GM21381 (cell line): Measurements from ENCODE around the gene KCNK7.

Source experiments
- ATAC-seq: cut with Tn5 transposase; IDR thresholded peaks from one replicate; pipeline ENCODE4 v1.9.1; 2021; ENCODE audit warnings: mild to moderate bottlenecking, moderate library complexity; ENCODE audit not compliant: unreplicated experiment

KCNK7 gene

GRCh38 chr11:65558930-65559509 lies 36.6 kb downstream of the KCNK7 start:
- no peak for ATAC-seq

GRCh38 chr11:65558002-65558929 lies 37.3 kb downstream of the KCNK7 start, which contains the start of gene LTBP3:
TSS of gene LTBP3 (minus strand) at chr11:65558359. CDS start at chr11:65557959, 400 bp downstream.
- ATAC-seq = no peak

GRCh38 chr11:65557280-65558001 lies 38.2 kb downstream of the KCNK7 start:
- no peak for ATAC-seq

DNA sequence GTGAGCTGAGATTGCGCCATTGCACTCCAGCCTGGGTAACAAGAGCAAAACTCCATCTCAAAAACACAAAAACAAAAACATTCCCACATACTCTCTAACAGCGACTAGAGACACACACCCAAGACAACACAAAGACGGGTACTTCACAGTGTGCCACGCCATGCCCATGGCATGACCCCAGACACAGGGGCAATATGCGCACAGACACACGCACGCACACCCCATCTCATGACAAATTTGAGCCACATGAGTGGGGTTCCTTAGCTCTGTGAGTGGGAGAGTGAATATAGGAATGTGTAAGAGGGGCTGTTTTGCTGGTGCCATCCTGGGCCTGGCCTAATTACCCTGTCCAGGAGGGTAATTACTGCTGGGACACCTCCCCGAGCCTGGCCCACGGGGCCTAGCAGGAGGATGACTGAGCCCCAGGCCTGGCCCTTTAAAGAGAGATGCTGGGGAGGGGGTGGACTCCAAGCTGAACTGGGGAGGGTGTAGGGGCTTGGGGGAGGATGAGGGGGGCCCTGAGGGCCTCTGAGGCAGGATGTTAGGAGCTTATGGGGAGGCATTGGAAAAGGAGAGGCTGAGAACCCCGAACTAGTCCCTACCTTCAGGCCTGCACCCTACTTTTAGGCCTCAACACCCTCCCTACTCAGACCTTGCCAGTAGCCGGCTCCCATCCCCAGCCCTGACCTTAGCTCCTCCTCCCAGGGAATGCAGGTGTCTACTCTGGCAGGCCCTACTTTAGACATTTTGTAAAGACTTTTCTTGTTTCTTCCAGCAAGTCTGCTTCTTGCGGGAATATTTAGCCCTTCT lies 38.9 kb downstream of the KCNK7 start:
- no peak for ATAC-seq

GRCh38 chr11:65555693-65556231 lies 39.8 kb downstream of the KCNK7 start:
- ATAC-seq = no peak

DNA sequence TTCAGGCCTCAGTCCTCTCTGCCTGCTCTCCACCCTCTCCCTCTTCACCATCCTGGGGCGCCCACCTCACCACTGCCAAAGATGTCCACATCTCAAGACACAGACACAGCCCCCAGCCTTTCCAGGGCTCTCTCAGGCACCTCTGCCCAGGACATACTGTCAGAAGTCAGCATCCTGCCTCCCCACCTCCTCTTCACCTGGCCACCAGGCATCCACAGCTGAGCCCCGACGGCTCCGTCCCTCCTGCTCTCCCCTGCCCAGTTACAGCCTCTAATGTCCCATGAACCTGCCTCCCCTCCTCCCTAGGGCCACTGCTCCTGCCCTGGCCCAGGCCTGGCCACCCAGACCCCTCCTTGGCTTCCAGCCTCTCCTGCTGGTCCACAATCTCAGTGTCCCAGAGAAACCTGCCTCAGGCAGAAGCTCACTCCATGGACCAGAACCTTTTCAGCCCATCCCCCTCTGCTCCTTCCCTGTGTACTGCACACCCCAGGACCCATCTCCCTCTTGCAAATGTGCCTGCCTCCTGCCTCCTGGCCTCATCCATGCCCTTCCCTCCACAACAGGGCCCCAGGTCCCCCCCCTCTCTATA lies 40.7 kb downstream of the KCNK7 start:
- no peak for ATAC-seq

DNA sequence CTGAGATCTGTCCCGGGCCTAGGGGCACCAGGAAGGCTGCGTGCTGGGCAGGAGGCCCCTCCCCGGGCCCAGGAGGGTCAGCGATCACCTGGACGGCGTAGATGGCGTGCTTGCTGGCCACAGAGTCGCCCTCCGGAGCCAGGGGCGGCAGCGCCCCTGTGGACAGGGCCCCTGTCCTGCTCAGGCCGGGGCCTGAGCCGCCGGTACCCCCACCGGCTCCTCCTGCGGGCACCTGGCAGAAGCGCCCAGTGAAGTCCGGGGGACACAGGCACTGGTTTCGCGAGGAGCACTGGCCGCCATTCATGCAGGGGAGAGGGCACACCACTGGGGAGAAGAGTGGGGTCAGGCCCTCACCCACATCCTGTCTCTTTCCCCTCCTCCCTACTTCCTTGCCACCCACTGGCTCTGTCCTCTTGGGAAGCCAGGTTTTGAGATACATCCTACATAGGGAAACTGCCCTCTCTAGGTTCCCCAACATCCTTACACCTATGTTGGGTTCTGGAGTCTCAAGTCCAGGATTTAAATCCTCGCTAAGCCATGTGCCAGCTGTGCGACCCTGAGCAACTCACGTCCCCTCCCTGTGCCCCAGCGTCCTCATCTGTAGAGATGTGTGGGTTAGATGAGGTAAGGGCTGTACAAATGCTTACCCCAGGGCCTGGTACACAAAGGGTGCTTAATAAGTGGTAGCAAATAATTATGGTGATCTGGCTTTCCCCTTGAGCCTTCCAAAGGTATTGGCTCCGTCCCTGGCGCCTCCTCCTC lies 41.4 kb downstream of the KCNK7 start:
- no peak for ATAC-seq

- ATAC-seq = no peak
Observed at GRCh38 chr11:65553301-65554001, 42.1 kb downstream of the KCNK7 start.

DNA sequence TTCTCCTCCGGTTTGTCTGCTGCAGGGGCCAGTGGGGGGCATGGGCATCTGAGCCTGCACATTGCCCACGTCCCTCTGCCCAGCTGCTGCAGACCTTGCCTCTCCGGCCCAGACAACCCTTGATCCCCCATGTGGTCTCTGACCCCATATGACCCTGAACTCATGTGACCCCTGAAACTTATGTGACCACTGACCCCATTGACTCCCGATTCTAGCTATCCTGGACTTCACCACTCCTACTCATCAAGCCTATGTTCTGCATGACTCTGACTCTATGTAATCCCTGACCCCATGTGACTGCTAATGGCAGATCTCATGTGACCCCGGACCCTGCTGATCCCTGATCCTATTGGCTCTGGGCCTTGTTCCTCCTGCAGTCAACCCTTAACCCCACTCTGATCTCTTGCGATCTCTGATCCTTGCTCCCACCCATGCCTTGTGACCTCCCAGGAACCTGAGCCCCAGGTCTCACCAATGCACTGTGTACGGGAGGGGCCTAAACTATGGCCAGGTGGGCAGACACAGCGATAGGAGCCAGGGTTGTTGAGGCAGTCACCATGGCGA lies 43.1 kb downstream of the KCNK7 start:
- ATAC-seq = no peak

DNA sequence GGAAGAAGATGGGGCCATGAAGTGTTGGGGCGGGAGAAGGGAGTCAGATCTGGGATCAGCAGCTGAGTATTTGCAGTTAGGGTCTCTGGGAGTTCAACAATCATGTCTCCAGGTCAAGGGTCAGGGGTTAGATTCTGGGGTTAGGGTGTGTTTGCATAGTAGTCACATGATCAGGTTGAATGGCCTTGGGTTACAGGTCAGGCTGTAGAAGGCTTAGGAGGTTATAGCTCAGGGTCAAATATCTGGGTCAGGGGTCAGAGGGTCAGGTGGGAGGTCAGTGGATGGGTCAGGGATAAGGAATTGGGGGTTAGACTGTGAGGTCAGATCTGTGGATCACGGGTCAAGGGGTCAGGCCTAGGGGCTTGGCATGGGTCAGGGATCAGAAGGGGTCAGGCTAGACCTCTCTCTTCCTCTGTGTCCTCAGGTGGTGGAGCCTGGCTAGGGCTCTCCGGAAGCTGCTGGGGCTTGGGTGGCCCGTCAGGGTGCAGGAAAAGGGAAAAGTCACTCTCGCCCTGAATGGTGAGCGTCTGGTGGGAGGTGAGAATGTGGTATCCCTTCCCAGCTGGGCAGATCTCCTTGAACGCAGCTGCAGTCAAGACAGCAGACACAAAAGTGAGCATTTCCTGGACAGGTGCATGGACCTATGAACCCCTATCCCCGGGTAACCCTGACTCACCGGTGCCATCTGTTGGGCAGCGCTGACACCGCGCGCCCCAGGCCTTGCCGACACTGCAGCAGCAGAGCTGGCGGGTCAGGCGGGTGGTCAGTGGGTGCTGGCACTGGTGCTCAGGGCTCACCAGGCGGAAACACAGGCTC lies 43.8 kb downstream of the KCNK7 start:
- ATAC-seq = no peak

DNA sequence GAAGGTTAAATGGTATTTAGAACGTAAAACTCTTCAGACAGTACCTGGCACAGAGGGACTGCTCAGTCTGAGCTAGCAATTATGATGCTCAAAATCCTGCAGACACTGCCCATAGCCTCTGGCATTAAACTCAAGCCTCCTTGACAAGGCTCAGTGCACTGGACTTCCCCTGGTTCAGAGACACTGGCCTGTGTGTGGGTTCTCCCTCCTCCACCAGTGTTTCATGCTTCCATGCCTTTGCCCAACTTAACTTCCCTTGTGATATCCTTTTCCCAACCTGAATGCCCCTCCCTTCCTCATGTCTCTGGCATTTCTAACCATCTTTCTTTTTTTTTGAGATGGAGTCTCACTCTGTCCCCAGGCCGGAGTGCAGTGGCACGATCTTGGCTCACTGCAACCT lies 46.5 kb downstream of the KCNK7 start:
- ATAC-seq = no peak

- no peak for ATAC-seq
Observed at GRCh38 chr11:65548395-65548794, 47.2 kb downstream of the KCNK7 start.

- ATAC-seq = no peak
Observed at GRCh38 chr11:65547446-65548125, 48.0 kb downstream of the KCNK7 start.

DNA sequence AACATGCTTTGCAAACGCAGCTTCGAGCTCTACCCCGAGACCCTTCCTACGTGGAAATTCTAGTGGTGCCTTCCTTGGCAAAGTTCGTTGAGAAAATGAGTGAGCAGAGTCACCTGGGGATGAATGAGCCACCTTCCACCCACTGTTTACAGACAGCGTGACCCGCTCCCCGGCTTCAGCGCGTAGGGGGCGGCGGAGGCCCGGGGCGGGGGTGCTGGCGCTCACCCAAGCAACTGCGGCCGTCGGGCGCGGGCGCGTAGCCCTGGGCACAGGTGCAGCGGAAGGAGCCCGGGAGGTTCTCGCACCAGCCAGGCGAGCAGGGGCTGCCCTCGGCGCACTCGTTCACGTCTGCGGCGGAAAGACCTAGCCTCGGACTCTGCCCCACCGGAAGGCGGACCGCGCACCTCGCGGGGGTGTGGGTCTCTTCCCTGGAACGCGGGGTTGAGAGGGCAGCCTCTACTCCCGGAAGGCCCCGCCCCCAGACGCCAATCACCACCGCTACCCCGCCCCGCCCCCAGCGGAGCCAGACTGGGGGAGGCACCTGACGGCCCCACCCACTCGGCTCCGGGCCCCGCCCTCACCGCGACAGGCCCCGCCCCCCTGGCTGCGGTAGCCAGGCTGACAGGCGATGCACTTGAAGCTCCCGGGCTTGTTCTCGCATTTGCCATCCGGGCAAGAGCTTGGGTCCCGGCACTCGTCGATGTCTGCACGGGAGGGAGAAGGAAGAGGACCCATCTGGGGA lies 49.2 kb downstream of the KCNK7 start:
- ATAC-seq = no peak

GRCh38 chr11:65545853-65546216 lies 49.8 kb downstream of the KCNK7 start:
- no peak for ATAC-seq
